ENCODE data around the gene SERHL2.
"Not testable (repeated sequence)": the region's sequence is repeated elsewhere in the genome, so short reads cannot be mapped to it uniquely, and the experiment has no call there.

Gene SERHL2, protein sequence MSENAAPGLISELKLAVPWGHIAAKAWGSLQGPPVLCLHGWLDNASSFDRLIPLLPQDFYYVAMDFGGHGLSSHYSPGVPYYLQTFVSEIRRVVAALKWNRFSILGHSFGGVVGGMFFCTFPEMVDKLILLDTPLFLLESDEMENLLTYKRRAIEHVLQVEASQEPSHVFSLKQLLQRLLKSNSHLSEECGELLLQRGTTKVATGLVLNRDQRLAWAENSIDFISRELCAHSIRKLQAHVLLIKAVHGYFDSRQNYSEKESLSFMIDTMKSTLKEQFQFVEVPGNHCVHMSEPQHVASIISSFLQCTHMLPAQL

DNA sequence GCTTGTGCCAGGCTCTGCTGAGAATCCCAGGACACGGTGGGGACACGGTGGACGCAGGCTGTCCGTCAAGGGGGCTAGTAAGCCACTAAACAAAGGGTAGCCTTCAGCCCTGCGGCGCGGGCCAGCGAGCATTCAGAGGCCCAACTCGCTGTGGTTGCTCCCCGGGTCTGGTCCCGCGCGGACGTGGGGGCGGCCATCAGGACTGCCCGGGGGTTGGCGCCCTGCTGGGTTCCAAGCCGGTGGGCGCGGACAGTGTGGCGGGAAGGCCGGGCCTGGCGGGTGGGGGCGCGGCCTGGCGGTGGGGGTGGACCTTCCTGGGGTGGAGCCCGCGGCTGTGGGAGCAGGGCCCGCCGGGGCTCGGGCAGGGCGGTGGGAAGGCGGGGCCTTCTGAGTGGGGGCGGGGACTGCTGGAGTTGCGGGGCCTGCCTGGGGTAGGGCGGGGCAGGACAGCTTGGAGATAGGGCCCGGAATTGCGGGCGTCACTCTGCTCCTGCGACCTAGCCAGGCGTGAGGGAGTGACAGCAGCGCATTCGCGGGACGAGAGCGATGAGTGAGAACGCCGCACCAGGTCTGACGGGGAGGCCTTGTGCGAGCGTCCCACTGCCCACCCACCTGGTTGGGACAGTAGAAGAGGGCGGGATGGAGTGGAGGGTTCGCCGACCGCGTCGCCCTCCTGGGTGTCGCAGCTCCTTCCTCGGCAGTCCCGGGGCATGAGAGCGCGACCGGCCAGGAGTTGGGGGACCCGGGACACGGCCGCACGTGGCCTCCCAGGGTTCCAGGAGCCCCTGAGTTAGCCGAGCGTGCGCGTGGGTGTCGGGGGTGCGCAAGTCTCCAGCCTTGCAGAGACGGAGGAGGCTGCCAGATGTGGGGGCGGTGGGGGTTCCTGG, at the start of gene SERHL2:
Gene SERHL2 (plus strand): TSS at position 482 of the 887 bp plus-strand sequence. CDS start 65 bp downstream, at position 547.
- peak; percentile 95 for DNase-seq

- not testable (repeated sequence) for DNase-seq
Observed at GRCh38 chr22:42508327-42508974, 45.3 kb upstream of the SERHL2 start.

DNA sequence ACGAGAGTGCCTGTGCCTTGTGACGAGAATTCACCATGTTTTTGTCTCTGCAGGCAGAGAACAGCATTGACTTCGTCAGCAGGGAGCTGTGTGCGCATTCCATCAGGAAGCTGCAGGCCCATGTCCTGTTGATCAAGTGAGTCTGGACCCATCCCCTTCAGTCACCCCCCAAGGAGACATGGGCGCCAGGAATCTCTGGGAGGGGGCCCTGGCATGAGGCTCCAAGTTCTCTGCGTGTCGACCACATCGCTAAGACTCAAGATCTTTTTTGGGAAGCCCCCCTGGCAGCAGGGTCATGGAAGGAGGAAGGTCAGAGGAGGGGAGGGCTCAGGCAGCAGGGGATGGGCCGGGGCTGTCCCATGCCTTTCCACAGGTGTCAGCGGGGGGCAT, 44.8 kb upstream of the SERHL2 start:
- DNase-seq, result not testable (repeated sequence)

- no peak for DNase-seq
Observed at GRCh38 chr22:42509548-42509947, 44.2 kb upstream of the SERHL2 start.

DNA sequence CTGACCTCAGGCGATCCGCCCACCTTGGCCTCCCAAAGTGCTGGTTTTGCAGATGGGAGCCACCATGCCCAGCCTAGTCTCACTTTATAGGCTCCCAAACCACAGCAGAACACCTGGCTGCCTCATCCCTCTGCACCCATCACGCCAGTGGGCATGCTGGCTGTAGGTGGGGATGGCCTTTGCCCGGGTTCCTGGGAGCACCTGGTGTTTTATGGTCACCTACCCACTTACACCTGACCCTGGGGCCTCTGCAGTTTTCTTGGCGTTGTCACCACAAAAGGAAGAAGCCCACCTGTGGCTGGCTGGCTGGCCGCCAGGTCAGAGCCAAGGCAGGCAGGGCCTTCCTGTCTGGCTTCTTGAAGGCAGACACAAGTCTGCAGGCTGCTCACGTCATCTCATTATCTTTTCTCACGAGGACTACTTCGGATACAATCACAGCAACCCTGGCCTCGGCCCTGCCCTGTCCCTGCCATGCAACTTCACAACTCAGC, 42.3 kb upstream of the SERHL2 start:
- no peak for DNase-seq

DNA sequence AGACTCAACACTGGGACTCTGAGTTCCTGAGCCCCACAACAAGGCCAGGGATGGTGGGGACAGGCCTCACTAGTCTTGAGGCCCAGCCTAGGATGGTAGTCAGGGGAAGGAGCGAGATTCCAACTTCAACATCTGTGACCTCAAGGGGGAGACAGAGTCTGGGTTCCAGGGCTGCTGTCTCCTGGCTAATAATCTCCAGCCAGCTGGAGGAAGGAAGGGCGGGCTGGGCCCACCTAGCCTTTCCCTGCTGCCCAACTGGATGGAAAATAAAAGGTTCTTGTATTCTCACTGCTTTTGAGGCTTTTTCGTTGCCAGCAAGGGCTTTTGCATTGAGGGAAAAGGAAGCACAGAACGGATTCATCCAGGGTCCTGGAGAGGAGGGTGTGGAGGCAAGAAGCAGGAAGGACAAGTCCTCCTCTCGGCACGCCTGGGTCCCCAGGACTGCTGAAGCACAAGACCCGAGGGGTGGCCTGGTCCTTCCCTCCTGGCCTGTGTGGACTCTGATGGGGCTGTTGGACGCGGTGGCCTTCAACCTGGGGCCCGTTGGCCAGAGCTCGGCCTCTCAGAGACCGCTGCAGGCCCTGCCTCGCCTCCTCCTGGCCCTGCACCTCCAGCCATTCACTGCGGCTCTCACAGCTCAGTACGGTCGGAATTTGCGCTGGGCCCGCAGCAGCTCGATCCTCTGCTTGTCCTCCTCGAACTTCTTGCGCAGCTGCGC, 41.3 kb upstream of the SERHL2 start:
- DNase-seq, result peak; percentile 79

- not testable (repeated sequence) for DNase-seq
Observed at GRCh38 chr22:42514331-42514730, 39.4 kb upstream of the SERHL2 start.

DNA sequence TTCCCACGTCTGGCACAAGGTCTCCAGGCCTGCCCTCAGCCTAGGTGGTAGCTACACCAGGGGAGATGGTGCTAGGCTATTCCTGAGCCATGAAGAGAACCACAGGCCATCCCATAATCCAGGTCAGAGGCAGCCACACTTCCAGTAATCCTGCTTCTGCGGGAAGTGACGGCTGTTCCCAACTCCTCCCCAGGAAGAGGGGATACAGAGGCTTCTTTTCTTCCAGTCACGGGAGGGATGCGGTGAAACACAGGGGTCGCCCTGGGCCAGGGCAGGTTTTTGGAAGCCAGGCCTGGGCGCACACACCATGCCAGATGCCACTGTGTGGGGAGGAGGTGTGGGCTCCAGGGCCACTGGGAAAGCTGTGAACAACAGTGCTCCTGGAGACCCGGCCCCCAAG, 38.5 kb upstream of the SERHL2 start:
- DNase-seq, result not testable (repeated sequence)

DNA sequence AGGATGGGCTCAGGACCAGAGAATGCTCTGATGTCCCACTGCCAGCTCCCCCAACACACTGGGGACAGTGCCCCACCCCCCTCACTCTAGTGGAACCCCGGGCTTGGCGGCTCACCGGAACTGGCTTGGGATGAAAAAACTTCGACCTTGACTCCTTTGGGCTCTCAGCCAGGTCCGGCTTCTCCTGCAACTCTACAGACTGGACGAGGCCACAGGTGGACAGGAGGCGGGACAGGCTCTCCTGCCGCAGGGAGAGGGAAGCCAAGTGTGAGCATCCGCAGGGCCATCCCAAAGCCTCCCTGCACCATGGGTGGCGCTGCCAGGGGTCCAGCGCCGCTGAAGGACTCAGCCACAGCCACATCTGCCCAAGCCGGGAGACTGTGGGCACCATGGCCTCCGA, 37.9 kb upstream of the SERHL2 start:
- DNase-seq, result peak; percentile 45

DNA sequence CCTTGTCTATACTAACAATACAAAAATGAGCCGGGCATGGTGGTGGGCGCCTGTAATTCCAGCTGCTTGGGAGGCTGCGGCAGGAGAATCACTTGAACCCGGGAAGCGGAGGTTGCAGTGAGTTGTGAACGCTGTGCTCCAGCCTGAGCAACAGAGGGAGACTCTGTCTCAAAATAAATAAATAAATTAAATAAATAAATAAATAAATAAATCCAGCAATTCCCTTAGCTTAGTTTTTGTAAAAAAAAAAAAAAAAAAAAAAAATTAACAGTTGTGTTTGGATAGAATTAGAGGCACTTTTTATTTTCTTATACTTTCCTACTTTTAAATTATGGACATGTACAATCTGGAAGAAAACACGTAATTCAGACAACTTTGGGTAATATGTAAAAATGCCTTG, 36.7 kb upstream of the SERHL2 start:
- DNase-seq, result not testable (repeated sequence)

DNA sequence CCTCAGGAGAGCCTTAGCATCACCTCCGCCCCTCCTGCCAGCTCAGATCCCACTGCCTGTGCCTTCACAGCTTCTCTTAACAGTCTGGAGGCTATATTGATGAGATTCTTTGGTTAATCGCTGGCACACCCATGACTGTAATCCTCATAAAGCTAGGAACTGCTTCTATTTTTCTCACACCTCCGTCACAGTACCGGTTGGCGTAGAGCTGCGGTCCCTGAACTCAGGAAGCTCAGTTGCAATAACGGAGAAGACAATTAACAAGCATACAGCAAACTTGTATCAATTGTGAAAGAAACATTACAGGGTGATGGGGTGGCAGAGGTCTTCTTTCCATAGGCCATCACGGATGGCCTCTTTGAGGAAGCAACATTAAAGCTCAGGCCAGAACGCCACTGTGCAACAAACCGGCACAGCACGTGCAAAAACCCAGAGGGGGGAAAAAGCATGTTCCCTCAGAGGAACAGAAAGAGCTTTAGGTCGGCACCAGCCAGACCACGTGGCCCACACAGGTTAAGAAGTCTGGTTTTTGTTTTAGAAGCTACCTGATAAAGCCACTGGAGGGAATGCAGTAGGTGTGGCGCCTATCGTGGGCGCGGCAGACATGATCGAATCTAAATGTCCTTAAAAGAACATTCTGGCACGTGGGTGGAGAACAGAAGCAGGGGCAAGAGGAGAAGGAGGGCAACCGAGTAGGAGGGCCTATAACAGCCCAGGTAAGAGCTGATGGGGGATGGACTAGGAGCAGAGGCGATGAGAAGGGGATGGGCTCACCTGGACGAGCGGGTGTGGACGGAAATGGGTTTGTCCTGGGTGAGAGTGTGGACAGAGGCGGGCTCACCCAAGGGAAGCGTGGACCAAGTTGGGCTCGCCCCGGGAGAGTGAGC, 34.9 kb upstream of the SERHL2 start:
- not testable (repeated sequence) for DNase-seq

DNA sequence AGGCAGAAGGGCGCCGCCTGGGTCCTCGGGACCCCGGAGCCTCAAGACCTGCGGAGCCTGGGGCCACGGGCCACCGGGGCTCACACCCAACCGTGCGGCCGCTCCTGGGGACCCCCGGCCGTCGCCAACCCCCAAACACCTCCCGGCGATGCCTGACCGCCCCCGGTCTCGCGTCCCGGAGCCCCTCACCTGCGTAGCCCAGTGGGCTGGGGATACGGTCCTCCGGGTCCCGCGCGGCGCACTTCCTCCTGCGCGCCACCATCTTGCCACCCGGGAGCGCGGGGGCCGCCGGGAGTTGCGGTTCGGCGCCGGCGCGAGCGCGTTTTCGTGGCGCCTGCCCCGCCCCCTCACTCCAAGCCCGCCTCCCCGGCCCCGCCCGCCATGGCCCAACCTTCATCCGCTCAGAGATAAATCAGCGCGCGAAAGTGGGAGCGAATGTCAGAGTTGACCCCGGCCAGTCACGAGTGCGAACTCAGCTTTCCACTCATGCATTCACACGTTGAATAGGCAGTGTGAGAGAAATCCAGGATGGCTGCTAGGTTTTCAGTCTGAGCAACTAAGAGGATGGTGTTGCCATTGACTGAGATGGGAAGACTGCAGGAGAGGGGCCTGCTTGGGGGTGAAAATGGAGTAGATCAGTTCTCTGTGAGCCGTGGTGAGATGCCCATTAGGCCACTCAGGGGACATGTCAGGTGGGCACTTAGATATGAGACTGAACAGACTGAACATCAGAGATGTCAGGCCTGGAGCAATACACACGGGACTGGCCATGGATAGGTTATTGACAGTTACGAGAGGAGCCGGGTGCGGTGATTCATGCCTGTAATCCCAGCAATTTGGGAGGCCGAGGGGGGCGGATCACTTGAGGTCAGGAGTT, 34.0 kb upstream of the SERHL2 start, which contains the start of gene RRP7A:
Gene RRP7A (minus strand): TSS at position 272 of the 877 bp plus-strand sequence. CDS start 10 bp downstream, at position 262.
- DNase-seq, result peak; percentile 90

- DNase-seq, result no peak
Observed at GRCh38 chr22:42521228-42521546, 32.6 kb upstream of the SERHL2 start.

GRCh38 chr22:42522546-42522945, 31.2 kb upstream of the SERHL2 start:
- no peak for DNase-seq

DNA sequence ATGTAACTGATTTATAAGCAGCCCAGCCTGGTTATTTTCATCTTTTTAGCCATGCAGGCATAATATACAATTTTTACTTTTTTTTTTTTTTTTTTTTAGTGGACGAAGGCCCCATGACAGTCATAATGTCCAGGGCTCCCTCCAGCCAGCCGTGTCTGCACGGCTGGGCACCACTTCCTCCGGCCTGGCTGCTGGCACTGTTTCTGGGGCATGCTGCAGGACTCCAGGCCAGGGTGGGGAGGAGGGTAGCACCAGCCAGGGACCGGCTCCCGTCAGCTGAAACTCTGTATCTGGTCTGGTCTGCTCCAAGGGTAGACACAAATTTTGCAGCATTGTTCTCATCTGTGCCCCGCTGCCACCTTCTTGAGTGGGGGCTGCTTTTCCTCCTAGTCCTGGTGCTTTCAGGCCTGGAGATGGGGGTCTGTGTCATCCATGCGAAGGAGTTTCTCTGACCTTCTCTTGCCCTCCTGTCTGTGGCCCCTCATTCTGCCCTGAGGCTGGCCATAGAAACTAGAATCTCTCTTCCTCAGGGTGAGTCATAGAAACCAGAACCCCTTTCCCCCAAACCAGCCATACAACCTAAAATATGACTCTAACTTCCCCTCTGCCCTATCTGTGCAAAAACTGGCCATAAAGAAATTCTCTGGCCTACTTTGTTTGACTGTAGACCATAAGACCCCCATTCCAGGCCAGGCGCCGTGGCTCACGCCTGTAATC, 25.0 kb upstream of the SERHL2 start:
- DNase-seq, result no peak

GRCh38 chr22:42529435-42529834, 24.3 kb upstream of the SERHL2 start:
- DNase-seq, result not testable (repeated sequence)

DNA sequence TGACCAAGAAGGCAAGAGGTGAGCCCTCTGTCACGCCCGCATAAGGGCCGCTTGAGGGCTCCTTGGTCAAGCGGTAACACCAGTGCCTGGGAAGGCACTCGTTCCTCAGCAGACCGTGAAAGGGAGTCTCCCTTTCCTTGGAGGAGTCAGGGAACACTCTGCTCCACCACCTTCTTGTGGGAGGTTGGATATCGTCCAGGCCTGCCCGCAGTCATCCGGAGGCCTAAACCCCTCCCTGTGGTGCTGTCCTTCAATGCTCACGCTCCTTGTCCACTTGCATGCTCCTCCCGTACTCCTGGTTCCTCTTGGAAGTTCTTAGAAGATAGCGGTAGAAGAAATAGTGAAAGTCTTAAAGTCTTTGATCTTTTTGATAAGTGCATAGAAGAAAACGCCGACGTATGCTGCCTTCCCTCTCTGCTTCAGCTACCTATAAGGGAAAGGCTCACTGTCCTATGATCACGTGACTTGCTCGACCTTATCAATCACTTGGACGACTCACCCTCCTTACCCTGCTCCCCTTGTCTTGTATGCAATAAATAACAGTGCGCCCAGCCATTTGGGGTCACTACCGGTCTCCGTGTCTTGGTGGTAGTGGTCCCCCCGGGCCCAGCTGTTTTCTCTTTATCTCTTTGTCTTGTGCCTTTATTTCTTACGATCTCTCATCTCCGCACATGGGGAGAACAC, 22.2 kb upstream of the SERHL2 start:
- DNase-seq, result not testable (repeated sequence)

- no peak for DNase-seq
Observed at GRCh38 chr22:42533638-42533977, 20.1 kb upstream of the SERHL2 start.

GRCh38 chr22:42535082-42535731, 18.5 kb upstream of the SERHL2 start:
- not testable (repeated sequence) for DNase-seq

All from right hindlimb (tissue), 1 donor.